ENCODE data around the gene CKAP5. TPM values are rescaled to one million over a fixed set of nuclear protein-coding genes. Genes with fewer than 3 reads are reported as not detected.
A peak's percentile ranks its signal among the peaks of the same experiment; 100 is the strongest.

The CKAP5 gene
- total and polyA plus RNA-seq, 2 experiments from 2014 or later: 67.9 to 120 TPM

- TF ChIP-seq CREB1 (CRISPR knock-in tag; IDR thresholded peaks at IDR 0.05; ENCODE audit: low read depth) (no peak), EZH2 (IDR thresholded peaks at IDR 0.05; ENCODE audit: low read depth, unreplicated experiment) (no peak), REST (IDR thresholded peaks at IDR 0.05; ENCODE audit: unreplicated experiment) (no peak), ETS1 (IDR thresholded peaks at IDR 0.05) (no peak)
Measured at GRCh38 chr11:46890665-46891064, 44.6 kb upstream of the CKAP5 start (continued).

GRCh38 chr11:46889689-46890475, 43.8 kb upstream of the CKAP5 start:
- Histone ChIP-seq H3K79me2 (replicated peaks; ENCODE audit: insufficient read depth) (no peaks in the 10 kb centered on the region), H3K4me1 (ENCODE audit: insufficient read depth) (no peaks in the 10 kb centered on the region), H3K36me3 (ENCODE audit: insufficient read depth) (peaks cover 31% of the 10 kb centered on the region; the same call in 1 of the 2 replicates), H3K27ac (ENCODE audit: low read depth) (no peak overlapping the region), H3K9me2 (ENCODE audit: insufficient read depth) (no peaks in the 10 kb centered on the region), H2AFZ (no peak overlapping the region), H3K4me3 (no peak overlapping the region), H3K27me3 (ENCODE audit: insufficient read depth) (no peaks in the 10 kb centered on the region), H3K4me2 (no peak overlapping the region), H3F3A (replicated peaks; ENCODE audit: low read depth) (no peaks in the 10 kb centered on the region), H4K20me1 (replicated peaks; ENCODE audit: insufficient read depth) (no peaks in the 10 kb centered on the region; the same call in 1 of the 2 replicates)
- H3K9me3 Mint-ChIP-seq: no peaks in the 10 kb centered on the region
- DNase-seq (ENCODE audit: low spot score): peak; percentile 91
- H3K27ac Mint-ChIP-seq: no peak overlapping the region; the same call in 1 of the 2 replicates
- no peaks in the 10 kb centered on the region for H3K27me3 Mint-ChIP-seq (ENCODE audit: insufficient read depth, low read depth, poor library complexity)
- peaks cover 60% of the 10 kb centered on the region for H3K36me3 Mint-ChIP-seq (ENCODE audit: low read depth)
- peaks cover 2% of the 10 kb centered on the region; the same call in 1 of the 3 replicates for H3K4me1 Mint-ChIP-seq
- H3K4me3 Mint-ChIP-seq: no peak overlapping the region
- ATAC-seq: peak; percentile 98
- peak; percentile 89 to 93 for TF ChIP-seq CTCF (conservative IDR thresholded peaks at IDR 0.05; ENCODE audit: low read depth in 2 of 2)
- TF ChIP-seq REST (IDR thresholded peaks at IDR 0.05; ENCODE audit: unreplicated experiment): no peak
- no peak for TF ChIP-seq CREB1 (CRISPR knock-in tag; IDR thresholded peaks at IDR 0.05; ENCODE audit: low read depth)

All from GM23338 (cell line).